Measurements from ENCODE around the gene GRIK5. TPM values are rescaled to one million over a fixed set of nuclear protein-coding genes. Genes with fewer than 3 reads are reported as not detected.
A peak's percentile ranks its signal among the peaks of the same experiment; 100 is the strongest.

The GRIK5 gene
- total and polyA plus RNA-seq, 7 experiments from 2014 or later, result 0.09 to 3.5 (median 0.74) TPM; not detected in 1

GRCh38 chr19:42092350-42092749, 22.3 kb upstream of the GRIK5 start:
- peak in 5 of 9 donors; percentile 19 to 49 (median 32) for DNase-seq
- peak; percentile 77 for ATAC-seq
- ChIA-PET CTCF (no interaction called here), POLR2A (no interaction called here)
- H3K4me3 Mint-ChIP-seq, result peak overlapping the region in 1 of 10 donors; percentile 59
- no peak overlapping the region for H3K4me3 ChIP-seq (ENCODE audit: low read length)
- H3K27me3 ChIP-seq (ENCODE audit: control insufficient read depth in 2 of 2, insufficient read depth in 2 of 2, low read length in 2 of 2), result no peaks in the 10 kb centered on the region
- H3K9me3 Mint-ChIP-seq, result no peaks in the 10 kb centered on the region
- intact Hi-C loops (cut with micrococcal nuclease), result loop anchor here in 1 of 2 donors (10.0 kb wide), 1 partner anchor 58 kb away; no protein-coding TSS in a partner anchor
- peak overlapping the region in 3 of 9 donors; percentile 51 to 87 (median 75) for H3K27ac Mint-ChIP-seq
- H3K36me3 ChIP-seq (ENCODE audit: control insufficient read depth in 2 of 3, insufficient read depth in 3 of 3, low read length in 3 of 3), result peaks cover 0 to 47% (median 19%) of the 10 kb centered on the region in 3 experiments
- no peak overlapping the region for H3K27ac ChIP-seq (ENCODE audit: low read depth, low read length)
- peaks cover 13 to 32% (median 16%) of the 10 kb centered on the region in 5 donors for H3K36me3 Mint-ChIP-seq
- no peaks in the 10 kb centered on the region for H3K27me3 Mint-ChIP-seq
- no peaks in the 10 kb centered on the region for H3K4me1 ChIP-seq (ENCODE audit: control insufficient read depth in 2 of 2, insufficient read depth in 2 of 2, low read length in 2 of 2)
- H3K9me3 ChIP-seq (ENCODE audit: control insufficient read depth in 2 of 3, low read length in 3 of 3), result no peaks in the 10 kb centered on the region
- H3K4me1 Mint-ChIP-seq, result peaks cover 12 to 37% (median 25%) of the 10 kb centered on the region in 7 donors

GRCh38 chr19:42091742-42092141, 21.7 kb upstream of the GRIK5 start:
- ChIA-PET POLR2A (no interaction called here), CTCF (interaction anchor here (0.5 to 0.7 kb wide), 2 partner anchors 20 to 97 kb away, joined by 3 to 4 read pairs; no protein-coding TSS in a partner anchor)
- intact Hi-C loops (cut with micrococcal nuclease), result loop anchor here in 1 of 2 donors (10.0 kb wide), 1 partner anchor 57 kb away; no protein-coding TSS in a partner anchor
- ATAC-seq (no peak), DNase-seq (no peak)
- Histone ChIP-seq H3K27me3 (ENCODE audit: control insufficient read depth in 2 of 2, insufficient read depth in 2 of 2, low read length in 2 of 2) (no peaks in the 10 kb centered on the region), H3K4me3 (ENCODE audit: low read length) (no peak overlapping the region), H3K36me3 (ENCODE audit: control insufficient read depth in 2 of 3, insufficient read depth in 3 of 3, low read length in 3 of 3) (peaks cover 0 to 42% (median 19%) of the 10 kb centered on the region in 3 experiments), H3K9me3 (ENCODE audit: control insufficient read depth in 2 of 3, low read length in 3 of 3) (no peaks in the 10 kb centered on the region), H3K4me1 (ENCODE audit: control insufficient read depth in 2 of 2, insufficient read depth in 2 of 2, low read length in 2 of 2) (no peaks in the 10 kb centered on the region), H3K27ac (ENCODE audit: low read depth, low read length) (no peak overlapping the region)
- no peaks in the 10 kb centered on the region for H3K27me3 Mint-ChIP-seq
- H3K4me1 Mint-ChIP-seq, result peaks cover 12 to 37% (median 25%) of the 10 kb centered on the region in 7 donors
- no peak overlapping the region for H3K4me3 Mint-ChIP-seq
- H3K36me3 Mint-ChIP-seq, result peaks cover 13 to 30% (median 14%) of the 10 kb centered on the region in 5 donors
- no peaks in the 10 kb centered on the region for H3K9me3 Mint-ChIP-seq
- no peak overlapping the region for H3K27ac Mint-ChIP-seq

- no peaks in the 10 kb centered on the region for H3K9me3 Mint-ChIP-seq
- POLR2A ChIA-PET, result no interaction called here
- Histone ChIP-seq H3K27me3 (ENCODE audit: control insufficient read depth in 2 of 2, insufficient read depth in 2 of 2, low read length in 2 of 2) (no peaks in the 10 kb centered on the region), H3K4me3 (ENCODE audit: low read length) (no peak overlapping the region), H3K36me3 (ENCODE audit: control insufficient read depth in 2 of 3, insufficient read depth in 3 of 3, low read length in 3 of 3) (peaks cover 0 to 37% (median 16%) of the 10 kb centered on the region in 3 experiments), H3K27ac (ENCODE audit: low read depth, low read length) (no peak overlapping the region), H3K9me3 (ENCODE audit: control insufficient read depth in 2 of 3, low read length in 3 of 3) (no peaks in the 10 kb centered on the region), H3K4me1 (ENCODE audit: control insufficient read depth in 2 of 2, insufficient read depth in 2 of 2, low read length in 2 of 2) (no peaks in the 10 kb centered on the region)
- H3K4me3 Mint-ChIP-seq, result peak overlapping the region in 1 of 10 donors; percentile 58
- ATAC-seq (no peak), DNase-seq (no peak)
- H3K27ac Mint-ChIP-seq, result peak overlapping the region in 1 of 9 donors; percentile 85
- H3K4me1 Mint-ChIP-seq, result peaks cover 12 to 37% (median 25%) of the 10 kb centered on the region in 7 donors
- intact Hi-C loops (cut with micrococcal nuclease), result loop anchor here in 1 of 2 donors (10.0 kb wide), 1 partner anchor 56 kb away; no protein-coding TSS in a partner anchor
- no peaks in the 10 kb centered on the region for H3K27me3 Mint-ChIP-seq
- CTCF ChIA-PET, result interaction anchor here (0.7 kb wide), 1 partner anchor 97 kb away, joined by 3 read pairs; no protein-coding TSS in a partner anchor
- peaks cover 10 to 25% (median 10%) of the 10 kb centered on the region in 5 donors for H3K36me3 Mint-ChIP-seq
These were observed 21.3 kb upstream of the GRIK5 start for GRCh38 chr19:42091300-42091699.

- Histone ChIP-seq H3K4me3 (ENCODE audit: low read length) (no peak overlapping the region), H3K27me3 (ENCODE audit: control insufficient read depth in 2 of 2, insufficient read depth in 2 of 2, low read length in 2 of 2) (no peaks in the 10 kb centered on the region), H3K9me3 (ENCODE audit: control insufficient read depth in 2 of 3, low read length in 3 of 3) (no peaks in the 10 kb centered on the region), H3K36me3 (ENCODE audit: control insufficient read depth in 2 of 3, insufficient read depth in 3 of 3, low read length in 3 of 3) (peaks cover 0 to 31% (median 14%) of the 10 kb centered on the region in 3 experiments), H3K27ac (ENCODE audit: low read depth, low read length) (no peak overlapping the region), H3K4me1 (ENCODE audit: control insufficient read depth in 2 of 2, insufficient read depth in 2 of 2, low read length in 2 of 2) (no peaks in the 10 kb centered on the region)
- no peak for ATAC-seq
- ChIA-PET POLR2A (interaction anchor here (1.0 kb wide), 1 partner anchor 9 kb away, joined by 3 read pairs; no protein-coding TSS in a partner anchor), CTCF (interaction anchor here (0.6 kb wide), 1 partner anchor 41 kb away, joined by 6 read pairs; no protein-coding TSS in a partner anchor)
- Mint-ChIP-seq H3K9me3 (no peaks in the 10 kb centered on the region), H3K27ac (peak overlapping the region in 4 of 9 donors; percentile 29 to 85 (median 63)), H3K36me3 (peaks cover 10 to 25% (median 10%) of the 10 kb centered on the region in 5 donors), H3K4me3 (peak overlapping the region in 1 of 10 donors; percentile 58), H3K27me3 (no peaks in the 10 kb centered on the region), H3K4me1 (peaks cover 12 to 41% (median 30%) of the 10 kb centered on the region in 7 donors)
- no peak for DNase-seq
- intact Hi-C loops (cut with micrococcal nuclease), result loop anchor here in 1 of 2 donors (10.0 kb wide), 1 partner anchor 56 kb away; no protein-coding TSS in a partner anchor
These were observed 20.7 kb upstream of the GRIK5 start for GRCh38 chr19:42090672-42091071.

- Histone ChIP-seq H3K9me3 (ENCODE audit: control insufficient read depth in 2 of 3, low read length in 3 of 3) (no peaks in the 10 kb centered on the region), H3K36me3 (ENCODE audit: control insufficient read depth in 2 of 3, insufficient read depth in 3 of 3, low read length in 3 of 3) (peaks cover 0 to 22% (median 11%) of the 10 kb centered on the region in 3 experiments), H3K4me1 (ENCODE audit: control insufficient read depth in 2 of 2, insufficient read depth in 2 of 2, low read length in 2 of 2) (no peaks in the 10 kb centered on the region), H3K27me3 (ENCODE audit: control insufficient read depth in 2 of 2, insufficient read depth in 2 of 2, low read length in 2 of 2) (no peaks in the 10 kb centered on the region), H3K4me3 (ENCODE audit: low read length) (no peak overlapping the region), H3K27ac (ENCODE audit: low read depth, low read length) (no peak overlapping the region)
- H3K27ac Mint-ChIP-seq, result peak overlapping the region in 2 of 9 donors; percentile 67 to 85
- ChIA-PET POLR2A (interaction anchor here (1.0 kb wide), 1 partner anchor 9 kb away, joined by 3 read pairs; no protein-coding TSS in a partner anchor), CTCF (interaction anchor here (0.6 kb wide), 1 partner anchor 211 kb away, joined by 4 read pairs; no protein-coding TSS in a partner anchor)
- peaks cover 8 to 19% (median 10%) of the 10 kb centered on the region in 5 donors for H3K36me3 Mint-ChIP-seq
- no peaks in the 10 kb centered on the region for H3K27me3 Mint-ChIP-seq
- ATAC-seq, result no peak
- H3K9me3 Mint-ChIP-seq, result no peaks in the 10 kb centered on the region
- peaks cover 12 to 41% (median 31%) of the 10 kb centered on the region in 7 donors for H3K4me1 Mint-ChIP-seq
- H3K4me3 Mint-ChIP-seq, result no peak overlapping the region
- intact Hi-C loops (cut with micrococcal nuclease), result loop anchor here in 1 of 2 donors (10.0 kb wide), 1 partner anchor 55 kb away; no protein-coding TSS in a partner anchor
- DNase-seq, result no peak
These were observed 19.8 kb upstream of the GRIK5 start for GRCh38 chr19:42089772-42090171.

GRCh38 chr19:42089191-42089750, 19.3 kb upstream of the GRIK5 start:
- Histone ChIP-seq H3K9me3 (ENCODE audit: control insufficient read depth in 2 of 3, low read length in 3 of 3) (no peaks in the 10 kb centered on the region), H3K27ac (ENCODE audit: low read depth, low read length) (no peak overlapping the region), H3K4me3 (ENCODE audit: low read length) (no peak overlapping the region), H3K36me3 (ENCODE audit: control insufficient read depth in 2 of 3, insufficient read depth in 3 of 3, low read length in 3 of 3) (peaks cover 0 to 17% (median 8%) of the 10 kb centered on the region in 3 experiments), H3K4me1 (ENCODE audit: control insufficient read depth in 2 of 2, insufficient read depth in 2 of 2, low read length in 2 of 2) (no peaks in the 10 kb centered on the region), H3K27me3 (ENCODE audit: control insufficient read depth in 2 of 2, insufficient read depth in 2 of 2, low read length in 2 of 2) (no peaks in the 10 kb centered on the region)
- ChIA-PET POLR2A (no interaction called here), CTCF (interaction anchor here (0.6 kb wide), 1 partner anchor 212 kb away, joined by 4 read pairs; no protein-coding TSS in a partner anchor)
- Mint-ChIP-seq H3K27ac (peak overlapping the region in 3 of 9 donors; percentile 42 to 90 (median 42)), H3K9me3 (no peaks in the 10 kb centered on the region), H3K36me3 (peaks cover 3 to 14% (median 7%) of the 10 kb centered on the region in 5 donors), H3K4me1 (peaks cover 12 to 37% (median 31%) of the 10 kb centered on the region in 7 donors), H3K27me3 (no peaks in the 10 kb centered on the region), H3K4me3 (peak overlapping the region in 2 of 10 donors; percentile 3 to 71)
- ATAC-seq (no peak), DNase-seq (no peak)
- intact Hi-C loops (cut with micrococcal nuclease), result no loop called here
